Lower leg skin (tissue), 4 donors: ENCODE measurements around the gene RMI1. TPM values are rescaled to one million over a fixed set of nuclear protein-coding genes. Genes with fewer than 3 reads are reported as not detected.

Experiments
- DNase-seq, 2 donors: peaks; one replicate each; pipeline ENCODE4 v3.0.0-alpha.2; 2019; ENCODE audit warnings: low spot score in 2 of 2
- H3K4me3 ChIP-seq: fragments of 200-600 bp; sonication (generic); 2 replicates; pipeline ENCODE4 v1.5.1; 2017; ENCODE audit warnings: mild to moderate bottlenecking, low read depth; ENCODE audit not compliant: poor library complexity, severe bottlenecking
- CTCF ChIP-seq, 3 donors: fragments of 450-650 bp; IDR thresholded peaks; one replicate each; pipeline ENCODE4 v1.5.1; 2016; ENCODE audit warnings: antibody characterized with exemption in 3 of 3, mild to moderate bottlenecking in 3 of 3, moderate library complexity in 2 of 3
- POLR2A ChIP-seq, 2 donors: fragments of 450-650 bp; IDR thresholded peaks; one replicate each; pipeline ENCODE4 v1.6.1; 2016 to 2017; ENCODE audit warnings: antibody characterized with exemption in 2 of 2, mild to moderate bottlenecking in 1 of 2, moderate library complexity in 1 of 2
- WGBS, 2 donors: methylation state at CpG; one replicate each; pipeline ENCODE4 v1.1.5; 2018; 5-methylcytosine and 5-hydroxymethylcytosine counted together
- intact Hi-C: fragments of 100-400 bp; cut with DNase I; formaldehyde crosslinking; loops from one replicate; pipeline ENCODE4 v1.15.0; 2023; ENCODE audit warnings: low total_unique reads
- total RNA-seq, 4 donors: library from RNA; depleted of rRNA; stranded (reverse); fragments of >200 nt; gene quantifications; one replicate each; pipeline ENCODE4 v1.1.0, GENCODE V29; 2016

RMI1 gene
- total RNA-seq, 4 donors from 2014 or later: 3.5 to 5.5 (median 3.9) TPM

GRCh38 chr9:83964973-83965349 lies 15.6 kb upstream of the RMI1 start:
- TF ChIP-seq CTCF (IDR thresholded peaks at IDR 0.05): no peak
- TF ChIP-seq POLR2A (IDR thresholded peaks at IDR 0.05): no peak
- WGBS, 2 donors: 58 to 73% methylated on average over 2 of the region's 2 CpGs
- intact Hi-C loops: no loop called here
- DNase-seq: no peak
- H3K4me3 ChIP-seq: no peak overlapping the region

- peak in 1 of 2 donors; percentile 43 for DNase-seq
- no peak overlapping the region for H3K4me3 ChIP-seq
- TF ChIP-seq POLR2A (IDR thresholded peaks at IDR 0.05) (no peak), CTCF (IDR thresholded peaks at IDR 0.05) (no peak)
- WGBS, 2 donors: 72 to 73% methylated on average over 11 of the region's 11 CpGs
- intact Hi-C loops: no loop called here
These were observed 15.0 kb upstream of the RMI1 start for GRCh38 chr9:83965350-83966208.

- TF ChIP-seq CTCF (IDR thresholded peaks at IDR 0.05): no peak
- intact Hi-C loops: no loop called here
- no peak overlapping the region for H3K4me3 ChIP-seq
- 84 to 87% methylated on average over 8 of the region's 8 CpGs for WGBS, 2 donors
- DNase-seq: peak in 1 of 2 donors; percentile 45
These were observed 14.4 kb upstream of the RMI1 start for GRCh38 chr9:83966209-83966582.

- DNase-seq: no peak
- 81 to 87% methylated on average over 1 of the region's 1 CpG for WGBS, 2 donors
- intact Hi-C loops: no loop called here
- H3K4me3 ChIP-seq: no peak overlapping the region
- TF ChIP-seq CTCF (IDR thresholded peaks at IDR 0.05) (no peak), POLR2A (IDR thresholded peaks at IDR 0.05) (no peak)
These were observed 13.5 kb upstream of the RMI1 start for GRCh38 chr9:83967073-83967472.

- intact Hi-C loops: no loop called here
- 81% methylated on average over 3 of the region's 3 CpGs for WGBS, 2 donors
- DNase-seq: no peak
- TF ChIP-seq CTCF (IDR thresholded peaks at IDR 0.05) (no peak), POLR2A (IDR thresholded peaks at IDR 0.05) (no peak)
- no peak overlapping the region for H3K4me3 ChIP-seq
These were observed 11.0 kb upstream of the RMI1 start for GRCh38 chr9:83969602-83970001.

- no peak for DNase-seq
- TF ChIP-seq CTCF (IDR thresholded peaks at IDR 0.05) (no peak), POLR2A (IDR thresholded peaks at IDR 0.05) (no peak)
- WGBS, 2 donors: 82 to 83% methylated on average over 6 of the region's 6 CpGs
- intact Hi-C loops: no loop called here
- no peak overlapping the region for H3K4me3 ChIP-seq
These were observed 9.1 kb upstream of the RMI1 start for GRCh38 chr9:83971485-83971884.
